Gastrocnemius medialis (tissue), 4 donors: ENCODE measurements around the gene SEMA3D. TPM values are rescaled to one million over a fixed set of nuclear protein-coding genes. Genes with fewer than 3 reads are reported as not detected.

Source experiments
- ATAC-seq, 2 donors: fragments of 150-250 bp; one replicate each; pipeline ENCODE4 v1.9.1; 2016
- DNase-seq, 2 donors: peaks; one replicate each; pipeline ENCODE4 v3.0.0-alpha.2; 2019
- H3K27ac ChIP-seq, 4 donors: fragments of 200-600 bp; sonication (generic); 1 replicate in 1 of 4; 2 replicates in 3 of 4; pipeline ENCODE4 v1.5.1; 2016 to 2018; ENCODE audit warnings: mild to moderate bottlenecking in 2 of 4, moderate library complexity in 1 of 4
- H3K27me3 ChIP-seq, 3 donors: fragments of 200-600 bp; sonication (generic) in 2 of 3; 1 replicate in 1 of 3; 2 replicates in 2 of 3; pipeline versions ENCODE4 v1.5.1 to v1.6.0; 2016 to 2019; ENCODE audit warnings: mild to moderate bottlenecking in 1 of 3, moderate library complexity in 1 of 3
- H3K36me3 ChIP-seq, 2 donors: fragments of 200-600 bp; sonication (generic) in 1 of 2; one replicate each; pipeline ENCODE4 v1.5.1; 2017 to 2018
- H3K4me1 ChIP-seq, 2 donors: fragments of 200-600 bp; sonication (generic) in 1 of 2; one replicate each; pipeline ENCODE4 v1.5.1; 2016 to 2017; ENCODE audit warnings: mild to moderate bottlenecking in 2 of 2
- H3K4me3 ChIP-seq, 4 donors: fragments of 200-600 bp; sonication (generic) in 3 of 4; 1 replicate in 1 of 4; 2 replicates in 3 of 4; pipeline ENCODE4 v1.5.1; 2016 to 2019; ENCODE audit warnings: mild to moderate bottlenecking in 2 of 4
- H3K9me3 ChIP-seq, 3 donors: fragments of 200-600 bp; sonication (generic) in 2 of 3; 1 replicate in 1 of 3; 2 replicates in 2 of 3; pipeline ENCODE4 v1.5.1; 2016 to 2019
- POLR2A ChIP-seq, 2 donors: fragments of 450-650 bp; IDR thresholded peaks; one replicate each; pipeline ENCODE4 v1.6.1; 2017; ENCODE audit warnings: antibody characterized with exemption in 2 of 2, mild to moderate bottlenecking in 2 of 2, moderate library complexity in 2 of 2
- in situ Hi-C, 4 donors: fragments of 200-750 bp; cut with MboI; loops; one replicate each; pipeline versions ENCODE4 v1.15.0 to v1.8.0; 2017; ENCODE audit warnings: low sequenced_read_pairs in 4 of 4
- intact Hi-C: fragments of 100-400 bp; cut with DNase I; formaldehyde crosslinking; loops from one replicate; pipeline ENCODE4 v1.15.1; 2023; ENCODE audit warnings: low total_unique reads
- total RNA-seq, 4 donors: library from RNA; depleted of rRNA; stranded (reverse); fragments of >200 nt; gene quantifications; one replicate each; pipeline versions ENCODE4 v1.1.0 to v1.2.3, GENCODE V29; 2016
- TF ChIP-seq, protein P1 (sequence below), 5 experiments: fragments of 450-650 bp in 3 of 5; fragments of 200-600 bp in 2 of 5; sonication (generic) in 2 of 5; IDR thresholded peaks in 4 of 5; conservative IDR thresholded peaks in 1 of 5; 1 replicate in 4 of 5; 2 replicates in 1 of 5; pipeline ENCODE4 v1.5.1; 2016 to 2019; ENCODE audit warnings: antibody characterized with exemption in 5 of 5, mild to moderate bottlenecking in 3 of 5, moderate library complexity in 3 of 5

The SEMA3D gene
- total RNA-seq, 4 donors from 2014 or later: 0.75 TPM; not detected in 3

GRCh38 chr7:85001495-85002345 lies 185.1 kb downstream of the SEMA3D start:
- H3K36me3 ChIP-seq: no peaks in the 10 kb centered on the region
- H3K27ac ChIP-seq: no peak overlapping the region
- H3K27me3 ChIP-seq: no peaks in the 10 kb centered on the region
- no peak for DNase-seq
- intact Hi-C loops (no loop called here), in situ Hi-C loops (loop anchor here in 2 of 4 donors (25.0 kb wide), 2 partner anchors 514 to 1039 kb away; no protein-coding TSS in a partner anchor)
- H3K9me3 ChIP-seq: no peaks in the 10 kb centered on the region
- no peak overlapping the region for H3K4me3 ChIP-seq
- TF ChIP-seq POLR2A (IDR thresholded peaks at IDR 0.05): no peak
- TF ChIP-seq, protein P1, sequence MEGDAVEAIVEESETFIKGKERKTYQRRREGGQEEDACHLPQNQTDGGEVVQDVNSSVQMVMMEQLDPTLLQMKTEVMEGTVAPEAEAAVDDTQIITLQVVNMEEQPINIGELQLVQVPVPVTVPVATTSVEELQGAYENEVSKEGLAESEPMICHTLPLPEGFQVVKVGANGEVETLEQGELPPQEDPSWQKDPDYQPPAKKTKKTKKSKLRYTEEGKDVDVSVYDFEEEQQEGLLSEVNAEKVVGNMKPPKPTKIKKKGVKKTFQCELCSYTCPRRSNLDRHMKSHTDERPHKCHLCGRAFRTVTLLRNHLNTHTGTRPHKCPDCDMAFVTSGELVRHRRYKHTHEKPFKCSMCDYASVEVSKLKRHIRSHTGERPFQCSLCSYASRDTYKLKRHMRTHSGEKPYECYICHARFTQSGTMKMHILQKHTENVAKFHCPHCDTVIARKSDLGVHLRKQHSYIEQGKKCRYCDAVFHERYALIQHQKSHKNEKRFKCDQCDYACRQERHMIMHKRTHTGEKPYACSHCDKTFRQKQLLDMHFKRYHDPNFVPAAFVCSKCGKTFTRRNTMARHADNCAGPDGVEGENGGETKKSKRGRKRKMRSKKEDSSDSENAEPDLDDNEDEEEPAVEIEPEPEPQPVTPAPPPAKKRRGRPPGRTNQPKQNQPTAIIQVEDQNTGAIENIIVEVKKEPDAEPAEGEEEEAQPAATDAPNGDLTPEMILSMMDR (IDR thresholded peaks at IDR 0.05 in 4 of 5, conservative IDR thresholded peaks at IDR 0.05 in 1 of 5): no peak
- ATAC-seq: no peak
- peaks cover 0 to 6% of the 10 kb centered on the region in 2 donors for H3K4me1 ChIP-seq

DNA sequence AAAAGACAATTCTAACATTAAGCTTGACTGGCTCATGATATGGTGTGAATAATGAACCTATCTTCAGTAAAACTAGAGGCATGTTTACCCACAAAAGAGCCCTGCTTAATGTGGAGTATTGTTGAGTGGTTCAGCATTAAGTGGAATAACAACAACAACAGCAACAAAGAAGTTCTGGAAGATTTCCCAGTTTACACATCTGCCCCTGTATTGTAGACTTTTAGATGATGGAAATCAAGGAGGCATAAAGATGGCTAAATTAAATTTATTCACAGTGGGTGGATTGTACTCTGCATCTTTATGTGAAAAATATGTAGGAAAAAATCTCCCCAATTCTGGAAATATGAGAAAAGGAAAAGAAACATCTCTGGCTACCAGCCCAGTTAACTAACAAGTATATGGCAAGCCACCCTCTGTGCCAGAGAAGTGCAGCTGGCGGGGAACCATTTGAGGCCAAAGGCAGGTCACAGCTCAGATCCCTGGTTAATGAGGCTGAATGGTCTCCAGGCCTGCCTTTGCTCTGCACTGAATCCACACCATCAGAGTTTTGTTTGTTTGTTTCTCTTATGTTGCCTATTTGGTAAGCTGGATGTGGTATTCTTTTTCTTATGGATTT lies 186.0 kb downstream of the SEMA3D start:
- intact Hi-C loops (no loop called here), in situ Hi-C loops (loop anchor here in 2 of 4 donors (25.0 kb wide), 2 partner anchors 514 to 1039 kb away; no protein-coding TSS in a partner anchor)
- ATAC-seq (no peak), DNase-seq (no peak)
- no peak overlapping the region for H3K4me3 ChIP-seq
- no peak for TF ChIP-seq POLR2A (IDR thresholded peaks at IDR 0.05)
- TF ChIP-seq, protein P1 (IDR thresholded peaks at IDR 0.05 in 4 of 5, conservative IDR thresholded peaks at IDR 0.05 in 1 of 5): no peak
- no peak overlapping the region for H3K27ac ChIP-seq
- H3K27me3 ChIP-seq: no peaks in the 10 kb centered on the region
- peaks cover 0 to 6% of the 10 kb centered on the region in 2 donors for H3K4me1 ChIP-seq
- no peaks in the 10 kb centered on the region for H3K36me3 ChIP-seq
- no peaks in the 10 kb centered on the region for H3K9me3 ChIP-seq

- H3K27ac ChIP-seq: no peak overlapping the region
- no peak for ATAC-seq
- peaks cover 0 to 6% of the 10 kb centered on the region in 2 donors for H3K4me1 ChIP-seq
- intact Hi-C loops: no loop called here
- no peaks in the 10 kb centered on the region for H3K36me3 ChIP-seq
- H3K9me3 ChIP-seq: no peaks in the 10 kb centered on the region
- DNase-seq: no peak
- H3K27me3 ChIP-seq: no peaks in the 10 kb centered on the region
- H3K4me3 ChIP-seq: no peak overlapping the region
- TF ChIP-seq, protein P1 (IDR thresholded peaks at IDR 0.05 in 4 of 5, conservative IDR thresholded peaks at IDR 0.05 in 1 of 5): no peak
- TF ChIP-seq POLR2A (IDR thresholded peaks at IDR 0.05): no peak
- in situ Hi-C loops: no loop called here
Observed at GRCh38 chr7:84999450-84999849, 187.4 kb downstream of the SEMA3D start.

DNA sequence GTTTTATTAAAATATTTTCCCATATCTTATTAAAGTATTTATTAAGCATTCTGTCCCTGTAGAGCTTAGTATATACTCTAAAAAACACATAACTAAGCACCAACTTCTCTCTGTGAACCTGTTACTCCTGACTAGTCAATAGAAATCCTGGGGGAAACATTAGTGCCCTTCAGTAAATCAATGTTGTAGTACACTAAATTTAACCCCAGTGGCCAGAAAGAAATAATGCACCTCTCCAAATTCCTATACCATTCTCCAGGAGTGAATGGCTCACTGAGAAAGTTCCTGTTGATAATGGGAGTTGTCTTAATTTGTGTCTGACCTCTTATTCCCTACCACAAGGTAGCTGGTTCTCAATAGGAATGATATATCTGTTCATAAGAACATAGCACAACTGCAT lies 188.2 kb downstream of the SEMA3D start:
- H3K36me3 ChIP-seq: no peaks in the 10 kb centered on the region
- DNase-seq (no peak), ATAC-seq (no peak)
- no peak overlapping the region for H3K4me3 ChIP-seq
- no peaks in the 10 kb centered on the region for H3K27me3 ChIP-seq
- intact Hi-C loops (no loop called here), in situ Hi-C loops (no loop called here)
- TF ChIP-seq, protein P1 (IDR thresholded peaks at IDR 0.05 in 4 of 5, conservative IDR thresholded peaks at IDR 0.05 in 1 of 5): no peak
- TF ChIP-seq POLR2A (IDR thresholded peaks at IDR 0.05): no peak
- peaks cover 0 to 6% of the 10 kb centered on the region in 2 donors for H3K4me1 ChIP-seq
- H3K27ac ChIP-seq: no peak overlapping the region
- no peaks in the 10 kb centered on the region for H3K9me3 ChIP-seq
